ENCODE measurements around the gene AMHR2.

GRCh38 chr12:53383258-53383657 lies 40.4 kb upstream of the AMHR2 start:
- TF ChIP-seq CTCF (conservative IDR thresholded peaks at IDR 0.05 in 1 of 2, IDR thresholded peaks at IDR 0.05 in 1 of 2; ENCODE audit: extremely low read depth in 1 of 2, insufficient read depth in 1 of 2, low read depth in 1 of 2, low read length in 2 of 2) (no peak), EZH2 (IDR thresholded peaks at IDR 0.05; ENCODE audit: borderline replicate concordance, low read length) (no peak)
